H9 (cell line): ENCODE data around the gene PTPRK. TPM values are rescaled to one million over a fixed set of nuclear protein-coding genes. Genes with fewer than 3 reads are reported as not detected.

Experiments
- DNase-seq: peaks from one replicate; pipeline ENCODE4 v3.0.0-alpha.2; 2017
- H2AFZ ChIP-seq: one replicate; pipeline ENCODE4 v1.6.1; 2013; ENCODE audit warnings: mild to moderate bottlenecking, low read length, control low read depth, moderate library complexity
- H2AK5ac ChIP-seq: 2 replicates; pipeline ENCODE4 v1.6.1; 2013; ENCODE audit warnings: low read length, control low read depth, mixed read lengths; ENCODE audit not compliant: insufficient read length
- H2BK120ac ChIP-seq: one replicate; pipeline ENCODE4 v1.6.1; 2013; ENCODE audit warnings: low read depth, mild to moderate bottlenecking, low read length, control low read depth, inconsistent platforms; ENCODE audit not compliant: poor library complexity, severe bottlenecking
- H2BK12ac ChIP-seq: 2 replicates; pipeline ENCODE4 v1.6.1; 2013; ENCODE audit warnings: low read length, control low read depth, mixed read lengths, low read depth; ENCODE audit not compliant: insufficient read length
- H2BK15ac ChIP-seq: 2 replicates; pipeline ENCODE4 v1.6.1; 2013; ENCODE audit warnings: low read depth, low read length, control low read depth
- H2BK20ac ChIP-seq: one replicate; pipeline ENCODE4 v1.6.1; 2013; ENCODE audit warnings: low read depth, mild to moderate bottlenecking, low read length, control low read depth, inconsistent platforms; ENCODE audit not compliant: poor library complexity, severe bottlenecking
- H2BK5ac ChIP-seq: 2 replicates; pipeline ENCODE4 v1.6.1; 2013; ENCODE audit warnings: low read length, control low read depth, mixed read lengths; ENCODE audit not compliant: insufficient read length
- H3K14ac ChIP-seq: 2 replicates; pipeline ENCODE4 v1.6.1; 2013; ENCODE audit warnings: low read length, control low read depth; ENCODE audit not compliant: insufficient read depth
- H3K18ac ChIP-seq: 2 replicates; pipeline ENCODE4 v1.6.1; 2013; ENCODE audit warnings: low read depth, mild to moderate bottlenecking, mixed read lengths, low read length, control low read depth; ENCODE audit not compliant: insufficient read length
- H3K23ac ChIP-seq: 2 replicates; pipeline ENCODE4 v1.6.1; 2013; ENCODE audit warnings: low read length, control low read depth, mixed read lengths, low read depth; ENCODE audit not compliant: insufficient read length
- H3K23me2 ChIP-seq: 2 replicates; pipeline ENCODE4 v1.6.1; 2013; ENCODE audit warnings: low read depth, mild to moderate bottlenecking, mixed read lengths, low read length, control low read depth; ENCODE audit not compliant: insufficient read length, poor library complexity, severe bottlenecking
- H3K27ac ChIP-seq: 2 replicates; pipeline ENCODE4 v1.5.1; 2013; ENCODE audit warnings: low read length, control low read depth, mixed read lengths, low read depth; ENCODE audit not compliant: insufficient read length
- H3K27me3 ChIP-seq: 2 replicates; pipeline ENCODE4 v1.6.1; 2013; ENCODE audit warnings: low read length, control low read depth, inconsistent platforms; ENCODE audit not compliant: insufficient read depth
- H3K4ac ChIP-seq: 2 replicates; pipeline ENCODE4 v1.6.1; 2013; ENCODE audit warnings: low read depth, mild to moderate bottlenecking, control low read depth, inconsistent platforms, low read length, moderate library complexity
- H3K4me1 ChIP-seq: 2 replicates; pipeline ENCODE4 v1.6.1; 2013; ENCODE audit warnings: low read length, control low read depth, inconsistent platforms; ENCODE audit not compliant: insufficient read depth
- H3K4me2 ChIP-seq: 2 replicates; pipeline ENCODE4 v1.6.1; 2013; ENCODE audit warnings: low read length, control low read depth, mixed read lengths; ENCODE audit not compliant: insufficient read length, insufficient read depth
- H3K56ac ChIP-seq: 2 replicates; pipeline ENCODE4 v1.6.1; 2013; ENCODE audit warnings: low read depth, mild to moderate bottlenecking, mixed read lengths, low read length, control low read depth; ENCODE audit not compliant: insufficient read length
- H3K79me1 ChIP-seq: 2 replicates; pipeline ENCODE4 v1.6.1; 2013; ENCODE audit warnings: low read depth, mild to moderate bottlenecking, moderate library complexity, low read length, control low read depth, inconsistent platforms; ENCODE audit not compliant: insufficient read depth, poor library complexity, severe bottlenecking
- H3K79me2 ChIP-seq: 2 replicates; pipeline ENCODE4 v1.6.1; 2013; ENCODE audit warnings: low read length, control low read depth, inconsistent platforms; ENCODE audit not compliant: insufficient read depth
- H3K9ac ChIP-seq: 2 replicates; pipeline ENCODE4 v1.6.1; 2013; ENCODE audit warnings: low read length, control low read depth, mixed read lengths; ENCODE audit not compliant: insufficient read length; ENCODE audit errors: extremely low read depth
- H3K9me3 ChIP-seq: one replicate; pipeline ENCODE4 v1.6.1; 2013; ENCODE audit warnings: low read depth, low read length, inconsistent platforms; ENCODE audit not compliant: control insufficient read depth
- H3T11ph ChIP-seq: one replicate; pipeline ENCODE4 v1.6.1; 2013; ENCODE audit warnings: mild to moderate bottlenecking, low read length, control low read depth, inconsistent platforms
- H4K20me1 ChIP-seq: one replicate; pipeline ENCODE4 v1.6.1; 2013; ENCODE audit not compliant: control insufficient read depth, insufficient read length, insufficient read depth
- H4K5ac ChIP-seq: 2 replicates; pipeline ENCODE4 v1.6.1; 2013; ENCODE audit warnings: low read depth, mild to moderate bottlenecking, mixed read lengths, low read length, control low read depth; ENCODE audit not compliant: insufficient read length
- H4K8ac ChIP-seq: replicated peaks from 2 replicates; pipeline ENCODE4 v1.6.1; 2013; ENCODE audit warnings: low read length, control low read depth, mixed read lengths, low read depth; ENCODE audit not compliant: insufficient read length
- H4K91ac ChIP-seq: 2 replicates; pipeline ENCODE4 v1.6.1; 2013; ENCODE audit warnings: low read depth, mild to moderate bottlenecking, moderate library complexity, mixed read lengths, low read length, control low read depth; ENCODE audit not compliant: insufficient read length
- H3K27ac Mint-ChIP-seq, 3 experiments: 2 replicates in 2 of 3; 3 replicates in 1 of 3; pipeline ENCODE4 v1.8.0; 2020 to 2021; ENCODE audit warnings: mixed read lengths in 3 of 3, mild to moderate bottlenecking in 1 of 3, moderate library complexity in 1 of 3
- H3K27me3 Mint-ChIP-seq: 2 replicates; pipeline ENCODE4 v1.8.0; 2021; ENCODE audit warnings: low read depth, mild to moderate bottlenecking, moderate library complexity, mixed read lengths
- H3K36me3 Mint-ChIP-seq, 3 experiments: 2 replicates in 2 of 3; 3 replicates in 1 of 3; pipeline ENCODE4 v1.8.0; 2020 to 2021; ENCODE audit warnings: low read depth in 3 of 3, mixed read lengths in 3 of 3; ENCODE audit not compliant: insufficient read depth in 1 of 3
- H3K4me1 Mint-ChIP-seq, 2 experiments: 2 replicates each; pipeline ENCODE4 v1.8.0; 2020; ENCODE audit warnings: mixed read lengths in 2 of 2
- H3K4me3 Mint-ChIP-seq, 2 experiments: 2 replicates in 1 of 2; 3 replicates in 1 of 2; pipeline ENCODE4 v1.8.0; 2020 to 2021; ENCODE audit warnings: mild to moderate bottlenecking in 2 of 2, mixed read lengths in 2 of 2, moderate library complexity in 1 of 2
- H3K9me3 Mint-ChIP-seq, 2 experiments: 2 replicates in 1 of 2; 3 replicates in 1 of 2; pipeline ENCODE4 v1.8.0; 2020; ENCODE audit warnings: mild to moderate bottlenecking in 2 of 2, mixed read lengths in 2 of 2, moderate library complexity in 1 of 2
- WGBS: extraction: QIAGEN DNeasy Blood & Tissue Kit; methylation state at CpG from one replicate; pipeline ENCODE4 v1.1.7; 2013; ENCODE audit warnings: missing lambda C conversion rate, low lambda C conversion rate, mixed read lengths; ENCODE audit not compliant: insufficient read length; ENCODE audit errors: extremely low coverage; 5-methylcytosine and 5-hydroxymethylcytosine counted together
- total RNA-seq: library from RNA; stranded (reverse); gene quantifications from 2 replicates; pipeline ENCODE4 v1.2.1, GENCODE V29; 2021
- TF ChIP-seq, protein P1 (sequence below): fragments of 200-600 bp; sonication (generic); conservative IDR thresholded peaks from 3 replicates; pipeline ENCODE4 v1.8.0; 2021; ENCODE audit warnings: antibody characterized with exemption, mild to moderate bottlenecking

The PTPRK gene
- total RNA-seq, 1 experiment from 2014 or later = 47.9 TPM

GRCh38 chr6:128114164-128114563, 406.2 kb downstream of the PTPRK start:
- Histone ChIP-seq H3K9me3 (no peaks in the 10 kb centered on the region), H3K27ac (no peak overlapping the region), H4K5ac (no peak overlapping the region), H3K23ac (no peak overlapping the region), H3K4ac (no peak overlapping the region), H2BK5ac (no peak overlapping the region), H2BK15ac (no peak overlapping the region), H3K9ac (no peak overlapping the region), H3K23me2 (no peaks in the 10 kb centered on the region), H2BK120ac (no peak overlapping the region), H2AFZ (no peak overlapping the region), H2BK20ac (no peak overlapping the region), H3K4me2 (no peak overlapping the region), H3K56ac (no peak overlapping the region), H3K4me1 (no peaks in the 10 kb centered on the region), H4K91ac (no peak overlapping the region), H2AK5ac (no peak overlapping the region), H3K79me2 (no peaks in the 10 kb centered on the region), H4K8ac (no peak overlapping the region), H4K20me1 (no peaks in the 10 kb centered on the region), H3K18ac (no peak overlapping the region), H3K14ac (no peak overlapping the region), H2BK12ac (no peak overlapping the region), H3K27me3 (no peaks in the 10 kb centered on the region), H3K79me1 (no peaks in the 10 kb centered on the region), H3T11ph (no peak overlapping the region)
- no peaks in the 10 kb centered on the region for H3K36me3 Mint-ChIP-seq
- TF ChIP-seq, protein P1, sequence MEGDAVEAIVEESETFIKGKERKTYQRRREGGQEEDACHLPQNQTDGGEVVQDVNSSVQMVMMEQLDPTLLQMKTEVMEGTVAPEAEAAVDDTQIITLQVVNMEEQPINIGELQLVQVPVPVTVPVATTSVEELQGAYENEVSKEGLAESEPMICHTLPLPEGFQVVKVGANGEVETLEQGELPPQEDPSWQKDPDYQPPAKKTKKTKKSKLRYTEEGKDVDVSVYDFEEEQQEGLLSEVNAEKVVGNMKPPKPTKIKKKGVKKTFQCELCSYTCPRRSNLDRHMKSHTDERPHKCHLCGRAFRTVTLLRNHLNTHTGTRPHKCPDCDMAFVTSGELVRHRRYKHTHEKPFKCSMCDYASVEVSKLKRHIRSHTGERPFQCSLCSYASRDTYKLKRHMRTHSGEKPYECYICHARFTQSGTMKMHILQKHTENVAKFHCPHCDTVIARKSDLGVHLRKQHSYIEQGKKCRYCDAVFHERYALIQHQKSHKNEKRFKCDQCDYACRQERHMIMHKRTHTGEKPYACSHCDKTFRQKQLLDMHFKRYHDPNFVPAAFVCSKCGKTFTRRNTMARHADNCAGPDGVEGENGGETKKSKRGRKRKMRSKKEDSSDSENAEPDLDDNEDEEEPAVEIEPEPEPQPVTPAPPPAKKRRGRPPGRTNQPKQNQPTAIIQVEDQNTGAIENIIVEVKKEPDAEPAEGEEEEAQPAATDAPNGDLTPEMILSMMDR = no peak
- no peaks in the 10 kb centered on the region for H3K27me3 Mint-ChIP-seq
- H3K4me1 Mint-ChIP-seq = no peaks in the 10 kb centered on the region
- peak overlapping the region in 1 of 3 experiments; percentile 48; a peak in 3 of 7 replicates for H3K27ac Mint-ChIP-seq
- no CpG with 5 or more reads among the region's 5 CpGs for WGBS
- H3K9me3 Mint-ChIP-seq = no peaks in the 10 kb centered on the region
- no peak for DNase-seq
- H3K4me3 Mint-ChIP-seq = no peak overlapping the region
